HG02981 (cell line): ENCODE results near the gene RPS29.

Experiments
- ATAC-seq: cut with Tn5 transposase; IDR thresholded peaks from one replicate; pipeline ENCODE4 v1.9.1; 2021; ENCODE audit warnings: mild to moderate bottlenecking, moderate library complexity; ENCODE audit not compliant: unreplicated experiment

Gene RPS29

DNA sequence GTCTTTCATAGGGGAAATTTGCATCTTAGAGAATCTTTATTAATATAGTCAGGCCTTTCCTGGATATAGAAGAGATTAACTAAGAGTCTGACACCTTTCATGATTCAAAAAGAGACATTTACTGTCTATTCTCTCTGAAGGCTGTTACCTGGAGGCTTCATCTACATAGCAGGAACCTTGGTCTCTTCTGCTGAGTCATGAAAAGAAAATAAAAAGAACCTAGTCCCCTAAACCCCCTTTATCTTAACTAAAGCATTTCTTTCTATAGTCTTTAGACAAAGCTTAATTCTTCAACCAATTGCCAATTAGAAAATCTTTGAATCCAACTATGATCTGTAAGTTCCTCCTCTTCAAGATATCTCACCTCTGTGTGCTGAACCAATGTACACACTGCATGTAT is 33.1 kb downstream of the RPS29 start:
- ATAC-seq: no peak

DNA sequence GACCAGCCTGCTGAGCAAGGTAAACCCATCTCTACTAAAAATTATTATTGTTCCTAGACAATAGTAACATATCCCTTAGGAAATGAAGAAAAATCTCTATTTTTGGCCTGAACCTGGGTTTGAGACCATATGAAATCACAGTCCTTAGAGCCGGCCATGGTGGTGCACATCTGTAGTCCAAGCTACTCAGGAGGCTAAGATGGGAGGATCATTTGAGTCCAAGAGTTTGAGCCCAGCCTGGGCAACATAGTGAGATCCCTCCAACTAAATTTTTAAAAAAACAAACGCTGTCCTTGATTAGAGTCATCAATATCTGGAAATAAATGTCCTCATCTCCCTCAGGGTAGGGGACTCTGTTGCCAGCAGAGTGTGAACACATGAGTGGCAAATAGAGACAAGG is 34.6 kb downstream of the RPS29 start:
- no peak for ATAC-seq

DNA sequence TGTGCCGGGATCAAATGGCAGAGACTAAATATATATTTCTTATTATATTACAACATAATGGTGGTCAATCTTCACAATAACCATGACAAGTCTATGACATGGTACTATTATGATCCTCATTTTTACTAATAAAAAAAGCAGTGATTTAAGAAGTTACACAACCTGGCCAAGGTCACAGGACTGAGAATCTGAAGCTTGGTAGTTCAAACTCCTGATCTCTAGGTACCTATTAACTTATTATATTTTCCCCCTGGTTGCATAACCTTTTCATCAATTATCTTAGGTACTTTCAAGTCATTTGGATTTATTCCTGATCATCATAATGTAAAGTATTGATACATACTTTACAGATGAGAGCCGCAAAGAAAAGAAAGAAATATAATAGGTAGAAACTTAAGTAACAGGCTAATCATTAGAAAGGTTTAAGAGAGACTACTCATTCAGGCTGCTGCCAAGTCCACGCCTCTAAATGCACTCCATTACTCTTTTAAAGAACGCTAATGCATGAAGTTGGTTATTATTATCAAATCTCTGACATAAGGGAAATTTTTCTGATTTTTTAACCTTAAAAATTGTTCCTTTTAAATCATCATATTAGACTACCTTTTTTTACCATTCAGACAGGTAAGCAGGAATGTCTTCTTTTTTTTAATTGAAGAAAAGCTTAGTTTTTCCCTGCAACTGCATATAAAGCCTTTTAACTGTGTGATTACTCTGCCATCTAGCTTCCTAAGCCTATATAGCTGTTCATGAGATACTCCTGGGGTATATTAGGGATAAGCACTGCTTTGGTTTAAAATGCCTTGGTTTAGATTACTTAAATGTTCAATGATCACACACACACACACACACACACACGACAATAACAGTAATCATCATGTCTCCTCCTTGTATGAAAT is 35.6 kb downstream of the RPS29 start:
- no peak for ATAC-seq

DNA sequence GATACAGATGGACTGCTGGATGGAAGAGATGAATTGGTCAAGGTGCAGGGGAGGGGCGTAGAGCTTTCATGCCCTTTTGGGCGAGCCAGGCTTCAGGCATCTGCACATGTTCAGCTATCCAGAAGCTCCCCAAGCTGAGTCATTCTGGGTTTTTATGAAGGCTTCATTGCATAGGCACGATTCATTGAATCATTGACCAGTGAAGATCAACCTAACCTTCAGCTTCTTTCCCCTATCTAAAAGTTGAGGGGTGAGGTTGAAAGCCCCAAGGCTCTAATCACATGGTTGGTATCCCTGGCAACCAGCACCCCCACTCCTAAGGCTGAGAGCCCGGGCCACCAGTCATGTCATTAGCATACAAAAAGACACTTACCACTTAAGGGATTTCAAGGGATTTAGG is 36.3 kb downstream of the RPS29 start:
- no peak for ATAC-seq

DNA sequence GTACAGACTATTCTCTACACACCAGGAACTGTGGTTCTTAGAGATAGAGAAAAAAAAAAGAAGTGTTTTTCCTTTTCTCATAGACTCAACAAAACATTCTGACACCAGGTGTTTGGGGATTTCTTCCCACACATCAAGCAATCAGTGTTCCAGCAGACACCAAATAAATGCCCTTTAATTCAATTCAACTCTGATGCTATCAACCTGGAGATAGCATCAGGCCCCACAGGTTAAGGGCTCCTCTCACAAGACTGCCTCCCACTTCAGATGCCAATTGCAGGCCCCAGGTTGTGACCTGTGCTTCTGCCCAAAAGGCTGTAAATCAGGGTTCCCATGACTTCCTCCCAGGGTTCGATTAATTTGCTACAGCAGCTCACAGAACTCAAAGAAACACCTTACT is 36.7 kb downstream of the RPS29 start:
- ATAC-seq: no peak

DNA sequence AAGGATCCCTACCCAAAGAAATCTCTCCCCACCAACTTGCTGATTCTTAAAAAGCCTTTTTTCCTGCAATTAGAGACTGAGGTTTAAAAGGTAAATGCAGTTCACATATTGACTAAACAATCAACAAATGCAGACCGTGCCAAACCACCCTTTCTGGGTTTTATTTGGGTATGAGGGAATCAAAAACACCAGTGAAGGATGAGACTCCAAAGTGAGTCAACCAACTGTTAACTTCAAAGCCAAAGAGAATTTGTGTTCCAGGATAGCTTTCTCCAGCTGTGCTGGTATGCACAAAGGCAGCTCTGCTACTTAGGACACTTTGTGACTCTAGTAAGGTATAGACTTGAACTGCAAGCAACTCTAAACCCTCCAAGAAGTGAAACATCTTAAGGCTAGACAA is 39.4 kb downstream of the RPS29 start:
- ATAC-seq: no peak

DNA sequence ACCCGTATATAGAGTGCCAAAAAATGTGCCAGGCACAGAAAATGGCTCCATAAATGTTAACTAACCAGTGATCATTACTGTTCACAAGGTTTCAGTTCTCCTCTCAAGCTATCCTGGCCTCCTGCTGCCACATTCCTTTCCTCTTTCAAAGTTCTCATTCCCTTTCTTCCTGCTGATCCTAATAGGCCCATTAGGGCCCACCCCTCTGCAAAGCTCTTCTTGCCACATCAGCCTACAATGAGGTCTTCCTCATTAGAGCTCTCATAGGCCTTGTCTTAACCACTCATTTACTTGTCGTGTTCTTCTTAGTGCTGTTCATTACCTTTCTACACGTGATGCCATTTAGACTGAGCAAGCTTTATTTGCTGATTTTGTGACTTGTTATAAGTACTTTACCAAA is 40.5 kb downstream of the RPS29 start:
- no peak for ATAC-seq

DNA sequence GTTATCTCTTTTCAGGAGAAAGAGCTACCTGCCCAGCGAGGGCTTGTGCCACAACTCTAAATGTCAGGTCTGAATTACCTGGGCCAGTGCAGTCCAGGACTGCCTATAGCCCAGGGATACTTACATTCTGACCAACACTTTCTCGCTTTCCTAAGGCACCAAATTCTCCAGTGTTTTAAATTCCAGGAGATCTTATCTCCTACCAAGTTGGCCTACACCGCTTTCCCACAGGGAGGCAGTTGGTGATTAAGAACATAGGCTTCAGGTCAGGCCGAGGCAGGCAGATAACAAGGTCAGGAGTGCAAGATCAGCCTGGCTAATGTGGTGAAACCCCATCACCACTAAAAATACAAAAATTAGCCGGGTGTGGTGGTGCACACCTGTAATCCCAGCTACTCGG is 41.1 kb downstream of the RPS29 start:
- ATAC-seq: no peak

DNA sequence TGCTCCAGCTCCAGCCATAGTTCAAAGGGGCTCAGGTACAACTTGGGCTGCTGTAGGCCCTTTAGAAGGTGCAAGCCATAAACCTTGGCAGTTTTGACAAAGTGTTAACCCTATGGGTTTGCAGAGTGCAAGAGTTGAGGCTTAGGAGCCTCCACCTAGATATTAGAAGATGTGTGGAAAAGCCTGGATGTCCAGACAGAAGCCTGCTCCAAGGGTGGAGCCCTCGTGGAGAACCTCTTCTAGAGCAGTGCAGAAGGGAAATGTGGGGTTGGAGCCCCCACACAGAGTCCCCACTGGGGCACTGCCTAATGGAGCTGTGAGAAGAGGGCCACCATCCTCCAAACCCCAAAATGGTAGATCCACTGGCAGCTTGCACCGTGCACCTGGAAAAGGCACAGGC is 45.1 kb downstream of the RPS29 start:
- ATAC-seq: no peak

DNA sequence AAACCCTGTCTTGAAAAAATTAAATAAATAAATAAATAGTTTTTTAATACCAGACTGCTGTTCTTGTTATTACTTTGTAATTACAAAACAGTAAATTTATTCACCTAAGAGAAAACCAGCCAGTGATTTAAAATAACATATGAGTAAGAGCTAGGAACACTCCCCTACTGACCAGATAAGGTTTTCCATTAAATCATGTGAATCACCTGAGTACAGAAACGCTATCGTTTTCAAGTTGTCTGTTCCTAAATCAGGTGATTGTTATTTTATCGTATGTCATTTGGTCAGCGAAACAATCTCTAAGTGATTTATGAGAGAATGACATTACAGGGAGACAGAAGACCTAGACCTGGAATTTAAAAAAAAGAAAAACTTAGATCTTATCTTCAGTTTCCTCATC is 47.3 kb downstream of the RPS29 start:
- ATAC-seq: no peak
